H1 (cell line): ENCODE results near the gene FMNL2. TPM values are rescaled to one million over a fixed set of nuclear protein-coding genes. Genes with fewer than 3 reads are reported as not detected.

Experiments
- CTCF ChIA-PET: fragments of 300-600 bp; sonication (Branson Sonifier 250); formaldehyde crosslinking; loops from one replicate; lab custom pipeline; 2021; ENCODE audit not compliant: partially characterized antibody; lab: Charles Lee
- POLR2A ChIA-PET: fragments of 300-600 bp; sonication (Branson Sonifier 250); formaldehyde crosslinking; loops from one replicate; lab custom pipeline; 2021; ENCODE audit warnings: inconsistent platforms; ENCODE audit not compliant: partially characterized antibody; lab: Charles Lee
- DNase-seq, 2 experiments: peaks; one replicate each; pipeline versions ENCODE4 v3.0.0 to v3.0.0-alpha.2; 2010 to 2022; ENCODE audit warnings: low spot score in 2 of 2, low read depth in 1 of 2, mixed read lengths in 1 of 2
- FAIRE-seq: peaks from 2 replicates; lab custom pipeline; 2011; peaks lifted over from hg19 to GRCh38; lab: Jason Lieb, UNC
- H2AFZ ChIP-seq: 2 replicates; pipeline ENCODE4 v1.8.1; 2012; ENCODE audit warnings: low read length, inconsistent platforms
- H2AK5ac ChIP-seq: 2 replicates; pipeline ENCODE4 v1.6.1; 2013; ENCODE audit warnings: low read depth, low read length
- H2BK120ac ChIP-seq: replicated peaks from 2 replicates; pipeline ENCODE3; 2013; ENCODE audit warnings: low read depth, low read length, inconsistent platforms
- H2BK12ac ChIP-seq: 2 replicates; pipeline ENCODE4 v1.6.1; 2013; ENCODE audit warnings: low read depth, low read length
- H2BK15ac ChIP-seq: 2 replicates; pipeline ENCODE4 v1.6.1; 2013; ENCODE audit warnings: low read length
- H2BK20ac ChIP-seq: 2 replicates; pipeline ENCODE4 v1.6.1; 2013; ENCODE audit warnings: low read length
- H2BK5ac ChIP-seq: 2 replicates; pipeline ENCODE4 v1.6.1; 2013; ENCODE audit warnings: low read depth, low read length
- H3K14ac ChIP-seq: 2 replicates; pipeline ENCODE4 v1.6.1; 2013; ENCODE audit warnings: inconsistent platforms; ENCODE audit not compliant: insufficient read length
- H3K18ac ChIP-seq: 2 replicates; pipeline ENCODE4 v1.6.1; 2013; ENCODE audit warnings: low read length; ENCODE audit errors: extremely low read depth
- H3K23ac ChIP-seq: 2 replicates; pipeline ENCODE4 v1.6.1; 2013; ENCODE audit warnings: inconsistent platforms; ENCODE audit not compliant: insufficient read length
- H3K23me2 ChIP-seq: 2 replicates; pipeline ENCODE4 v1.6.1; 2013; ENCODE audit warnings: low read depth, low read length
- H3K27ac ChIP-seq: 2 replicates; pipeline ENCODE4 v1.6.1; 2011; ENCODE audit warnings: low read depth, low read length, inconsistent platforms
- H3K27me3 ChIP-seq, 4 experiments: replicated peaks in 1 of 4; 1 replicate in 1 of 4; 2 replicates in 3 of 4; pipeline versions ENCODE4 v1.6.1 to v1.8.1; 2011 to 2013; ENCODE audit warnings: low read length in 3 of 4, mild to moderate bottlenecking in 3 of 4, inconsistent platforms in 2 of 4, mixed read lengths in 2 of 4, moderate library complexity in 1 of 4; ENCODE audit not compliant: control insufficient read depth in 3 of 4, insufficient read depth in 3 of 4; ENCODE audit errors: extremely low read depth in 1 of 4
- H3K36me3 ChIP-seq, 4 experiments: 2 replicates each; pipeline versions ENCODE4 v1.6.1 to v1.8.1; 2011 to 2013; ENCODE audit warnings: mild to moderate bottlenecking in 4 of 4, low read length in 3 of 4, moderate library complexity in 2 of 4, control low read depth in 1 of 4, inconsistent platforms in 1 of 4; ENCODE audit not compliant: insufficient read depth in 4 of 4, control insufficient read depth in 2 of 4
- H3K4ac ChIP-seq: replicated peaks from 2 replicates; pipeline ENCODE3; 2013; ENCODE audit warnings: low read length, low read depth, mixed read lengths, inconsistent platforms; ENCODE audit not compliant: insufficient read length
- H3K4me1 ChIP-seq, 4 experiments: replicated peaks in 1 of 4; 1 replicate in 1 of 4; 2 replicates in 3 of 4; pipeline versions ENCODE4 v1.6.1 to v1.8.1; 2011 to 2013; ENCODE audit warnings: low read length in 3 of 4, inconsistent platforms in 2 of 4, mixed read lengths in 1 of 4; ENCODE audit not compliant: insufficient read depth in 4 of 4, control insufficient read depth in 3 of 4
- H3K4me2 ChIP-seq, 2 experiments: 2 replicates each; pipeline versions ENCODE4 v1.6.1 to v1.8.1; 2011 to 2013; ENCODE audit warnings: low read depth in 2 of 2, low read length in 2 of 2, control low read depth in 1 of 2, inconsistent platforms in 1 of 2, mild to moderate bottlenecking in 1 of 2; ENCODE audit not compliant: insufficient read depth in 1 of 2
- H3K4me3 ChIP-seq, 4 experiments: fragments of 200-600, 300-600 bp in 1 of 4; sonication (generic), shearing (Covaris generic), sonication (Bioruptor Twin) in 1 of 4; 2 replicates each; pipeline versions ENCODE4 v1.5.1 to v1.8.1; 2011 to 2016; ENCODE audit warnings: low read length in 4 of 4, low read depth in 3 of 4, control low read depth in 2 of 4, inconsistent platforms in 2 of 4, mild to moderate bottlenecking in 2 of 4, mixed read lengths in 1 of 4, moderate library complexity in 1 of 4; ENCODE audit not compliant: insufficient read depth in 2 of 4; ENCODE audit errors: extremely low read depth in 1 of 4
- H3K56ac ChIP-seq: replicated peaks from 2 replicates; pipeline ENCODE3; 2013; ENCODE audit warnings: low read depth, mild to moderate bottlenecking, mixed read lengths, low read length, inconsistent platforms; ENCODE audit not compliant: insufficient read length
- H3K79me1 ChIP-seq: 2 replicates; pipeline ENCODE4 v1.6.1; 2013; ENCODE audit warnings: low read depth, low read length, control low read depth
- H3K79me2 ChIP-seq, 2 experiments: 2 replicates each; pipeline versions ENCODE4 v1.6.1 to v1.8.1; 2012 to 2013; ENCODE audit warnings: low read length in 2 of 2, mild to moderate bottlenecking in 2 of 2, inconsistent platforms in 1 of 2; ENCODE audit not compliant: insufficient read depth in 2 of 2, control insufficient read depth in 1 of 2
- H3K9ac ChIP-seq, 4 experiments: replicated peaks in 1 of 4; 1 replicate in 1 of 4; 2 replicates in 3 of 4; pipeline versions ENCODE4 v1.6.1 to v1.8.1; 2011 to 2013; ENCODE audit warnings: low read depth in 3 of 4, low read length in 3 of 4, control low read depth in 2 of 4, mild to moderate bottlenecking in 2 of 4, moderate library complexity in 2 of 4, inconsistent platforms in 1 of 4; ENCODE audit errors: extremely low read depth in 1 of 4
- H3K9me3 ChIP-seq, 2 experiments: 2 replicates each; pipeline versions ENCODE4 v1.6.1 to v1.8.1; 2012 to 2013; ENCODE audit warnings: mild to moderate bottlenecking in 2 of 2, moderate library complexity in 2 of 2, control low read depth in 1 of 2, inconsistent platforms in 1 of 2, low read depth in 1 of 2, low read length in 1 of 2, mixed read lengths in 1 of 2; ENCODE audit not compliant: insufficient read depth in 2 of 2
- H4K20me1 ChIP-seq, 2 experiments: replicated peaks in 1 of 2; 2 replicates each; pipeline versions ENCODE3 to v1.8.1; 2011 to 2013; ENCODE audit warnings: inconsistent platforms in 2 of 2, low read length in 2 of 2, mild to moderate bottlenecking in 1 of 2; ENCODE audit not compliant: insufficient read depth in 2 of 2, control insufficient read depth in 1 of 2
- H4K5ac ChIP-seq: 2 replicates; pipeline ENCODE4 v1.6.1; 2013; ENCODE audit warnings: low read length, low read depth, mixed read lengths, inconsistent platforms; ENCODE audit not compliant: insufficient read length
- H4K8ac ChIP-seq: 2 replicates; pipeline ENCODE4 v1.8.0; 2013; ENCODE audit warnings: mild to moderate bottlenecking, moderate library complexity, low read length, inconsistent platforms; ENCODE audit not compliant: insufficient read depth; ENCODE audit errors: extremely low read depth
- H4K91ac ChIP-seq: replicated peaks from 2 replicates; pipeline ENCODE3; 2013; ENCODE audit warnings: low read length, mixed read lengths, inconsistent platforms; ENCODE audit not compliant: insufficient read length
- BCL11A ChIP-seq, 2 experiments: IDR thresholded peaks; one replicate each; pipeline ENCODE4 v1.6.1; 2011; ENCODE audit warnings: low read depth in 2 of 2, low read length in 2 of 2, mild to moderate bottlenecking in 2 of 2
- CBX8 ChIP-seq: fragments of 300-800, 300-1000 bp; sonication (generic); IDR thresholded peaks from 2 replicates; pipeline ENCODE4 v1.7.1; 2016; ENCODE audit warnings: low read depth, low read length, borderline replicate concordance
- FOSL1 ChIP-seq: IDR thresholded peaks from 2 replicates; pipeline ENCODE4 v1.6.1; 2011; ENCODE audit warnings: mild to moderate bottlenecking, low read depth, low read length, moderate library complexity; ENCODE audit not compliant: insufficient read depth
- POLR2AphosphoS5 ChIP-seq: IDR thresholded peaks from 2 replicates; pipeline ENCODE4 v1.6.1; 2011; ENCODE audit warnings: low read depth, low read length
- RBBP5 ChIP-seq: IDR thresholded peaks from 2 replicates; pipeline ENCODE4 v1.7.1; 2012; ENCODE audit warnings: low read depth, mild to moderate bottlenecking, inconsistent platforms, low read length, moderate library complexity, borderline replicate concordance
- RNF2 ChIP-seq: fragments of 200-900, 300-1000 bp; sonication (generic); IDR thresholded peaks from 2 replicates; pipeline ENCODE4 v1.7.1; 2016; ENCODE audit warnings: borderline replicate concordance, low read depth, mild to moderate bottlenecking, antibody characterized with exemption, low read length; ENCODE audit not compliant: poor library complexity, severe bottlenecking; ENCODE audit errors: missing control alignments
- SP2 ChIP-seq: IDR thresholded peaks from 2 replicates; pipeline ENCODE4 v1.6.1; 2012; ENCODE audit warnings: mild to moderate bottlenecking, low read length, inconsistent platforms
- SRF ChIP-seq: IDR thresholded peaks from 2 replicates; pipeline ENCODE4 v1.6.1; 2011; ENCODE audit warnings: mild to moderate bottlenecking, low read depth, low read length, moderate library complexity
- TAF7 ChIP-seq: optimal IDR thresholded peaks from 2 replicates; pipeline ENCODE3; 2011; ENCODE audit warnings: low read depth, mild to moderate bottlenecking, inconsistent platforms, low read length, moderate library complexity, borderline replicate concordance
- TBP ChIP-seq: IDR thresholded peaks from 2 replicates; pipeline ENCODE4 v1.6.1; 2011; ENCODE audit warnings: low read depth, low read length, improper control_type of control experiment
- WGBS, 2 experiments: shearing (Covaris generic) in 1 of 2; methylation state at CpG; one replicate each; pipeline versions ENCODE4 v1.1.6 to v1.1.7; 2013 to 2015; ENCODE audit warnings: low lambda C conversion rate in 2 of 2, mixed read lengths in 2 of 2, inconsistent platforms in 1 of 2, low coverage in 1 of 2, missing lambda C conversion rate in 1 of 2; ENCODE audit not compliant: insufficient replicate concordance in 2 of 2, insufficient coverage in 1 of 2, insufficient read length in 1 of 2; ENCODE audit errors: extremely low coverage in 1 of 2, missing lambda C conversion rate in 1 of 2; 5-methylcytosine and 5-hydroxymethylcytosine counted together
- polyA plus RNA-seq, 7 experiments: library from polyadenylated mRNA; depleted of rRNA in 3 of 7; stranded (reverse) in 5 of 7; unstranded in 2 of 7; fragments of >200 nt in 5 of 7; fragments of 200-250 nt in 2 of 7; gene quantifications; 1 replicate in 5 of 7; 2 replicates in 1 of 7; 4 replicates in 1 of 7; pipeline versions ENCODE4 v1.2.1 to v1.2.3, GENCODE V29; 2011 to 2013; ENCODE audit warnings: missing spikeins in 2 of 7, mixed read lengths in 2 of 7
- total RNA-seq: library from RNA; stranded (reverse); fragmentation: NEBNext Ultra II Directional; extraction: Animal tissue kit (Norgen Biotek cat#: 25700); gene quantifications from 2 replicates; pipeline ENCODE4 v1.2.1, GENCODE V29; 2021
- TF ChIP-seq, protein P1 (sequence below), 3 experiments: IDR thresholded peaks; 1 replicate in 2 of 3; 2 replicates in 1 of 3; pipeline versions ENCODE4 v1.5.1 to v1.6.1; 2011; ENCODE audit warnings: low read length in 3 of 3, mild to moderate bottlenecking in 3 of 3, inconsistent platforms in 2 of 3, low read depth in 1 of 3, moderate library complexity in 1 of 3; ENCODE audit not compliant: insufficient read depth in 1 of 3; ENCODE audit errors: control extremely low read depth in 1 of 3

The FMNL2 gene
- total and polyA plus RNA-seq, 2 of the 8 experiments (the other 6 are each of a cell fraction or from before 2014, with no cell fraction given), result 15.5 to 45.1 TPM

DNA sequence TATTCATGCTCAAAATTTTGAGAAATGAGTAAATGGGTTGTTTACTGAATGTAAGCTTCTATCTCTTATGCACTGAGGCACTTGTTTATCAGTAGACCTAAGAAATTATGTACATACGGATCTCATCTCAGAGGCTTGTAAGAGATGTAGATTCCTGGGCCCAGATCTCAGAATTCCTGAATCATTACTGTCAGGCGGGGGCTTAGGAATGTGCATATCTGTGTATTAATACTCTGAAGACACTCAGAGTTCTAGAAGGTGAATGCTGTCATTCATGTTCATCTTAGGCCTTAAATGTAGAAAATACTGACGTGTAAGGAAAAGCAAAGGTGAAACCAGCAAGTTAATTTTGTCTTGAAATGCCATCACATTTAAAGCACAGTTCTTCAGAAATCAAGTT lies 169.6 kb downstream of the FMNL2 start:
- Histone ChIP-seq H3K36me3 (no peaks in the 10 kb centered on the region), H4K8ac (no peak overlapping the region), H2AK5ac (no peak overlapping the region), H4K91ac (no peak overlapping the region), H2BK20ac (no peak overlapping the region), H4K20me1 (no peaks in the 10 kb centered on the region), H3K23me2 (no peaks in the 10 kb centered on the region; the same call in 1 of the 2 replicates), H4K5ac (no peak overlapping the region), H3K4ac (no peak overlapping the region), H2BK12ac (no peak overlapping the region), H3K79me2 (peaks cover 8 to 84% of the 10 kb centered on the region in 2 experiments), H3K14ac (no peak overlapping the region), H3K9me3 (no peaks in the 10 kb centered on the region), H2AFZ (no peak overlapping the region), H3K9ac (no peak overlapping the region), H2BK5ac (no peak overlapping the region), H2BK120ac (no peak overlapping the region), H2BK15ac (no peak overlapping the region), H3K27me3 (no peaks in the 10 kb centered on the region), H3K4me3 (no peak overlapping the region), H3K18ac (no peak overlapping the region), H3K4me1 (peaks cover 0 to 2% (median 1%) of the 10 kb centered on the region in 4 experiments; a peak in 3 of 7 replicates), H3K56ac (no peak overlapping the region), H3K23ac (no peak overlapping the region), H3K4me2 (no peak overlapping the region), H3K79me1 (peaks cover 4% of the 10 kb centered on the region), H3K27ac (no peak overlapping the region)
- DNase-seq (no peak), FAIRE-seq (no peak)
- POLR2A ChIA-PET, result no interaction called here
- CTCF ChIA-PET, result interaction anchor here (1.2 kb wide), 1 partner anchor 13 kb away, joined by 4 read pairs; no protein-coding TSS in a partner anchor
- WGBS, 2 experiments, result 83% methylated on average over 3 of the region's 3 CpGs; no CpG with 5 or more reads in 1 of the 2 experiments
- TF ChIP-seq TAF7 (no peak), POLR2AphosphoS5 (no peak), FOSL1 (no peak), SRF (no peak), SP2 (no peak), CBX8 (no peak), TBP (no peak), BCL11A (IDR thresholded peaks at IDR 0.05; ENCODE audit: low read depth in 2 of 2, low read length in 2 of 2) (no peak), RNF2 (no peak), RBBP5 (no peak)
- TF ChIP-seq, protein P1, sequence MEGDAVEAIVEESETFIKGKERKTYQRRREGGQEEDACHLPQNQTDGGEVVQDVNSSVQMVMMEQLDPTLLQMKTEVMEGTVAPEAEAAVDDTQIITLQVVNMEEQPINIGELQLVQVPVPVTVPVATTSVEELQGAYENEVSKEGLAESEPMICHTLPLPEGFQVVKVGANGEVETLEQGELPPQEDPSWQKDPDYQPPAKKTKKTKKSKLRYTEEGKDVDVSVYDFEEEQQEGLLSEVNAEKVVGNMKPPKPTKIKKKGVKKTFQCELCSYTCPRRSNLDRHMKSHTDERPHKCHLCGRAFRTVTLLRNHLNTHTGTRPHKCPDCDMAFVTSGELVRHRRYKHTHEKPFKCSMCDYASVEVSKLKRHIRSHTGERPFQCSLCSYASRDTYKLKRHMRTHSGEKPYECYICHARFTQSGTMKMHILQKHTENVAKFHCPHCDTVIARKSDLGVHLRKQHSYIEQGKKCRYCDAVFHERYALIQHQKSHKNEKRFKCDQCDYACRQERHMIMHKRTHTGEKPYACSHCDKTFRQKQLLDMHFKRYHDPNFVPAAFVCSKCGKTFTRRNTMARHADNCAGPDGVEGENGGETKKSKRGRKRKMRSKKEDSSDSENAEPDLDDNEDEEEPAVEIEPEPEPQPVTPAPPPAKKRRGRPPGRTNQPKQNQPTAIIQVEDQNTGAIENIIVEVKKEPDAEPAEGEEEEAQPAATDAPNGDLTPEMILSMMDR (IDR thresholded peaks at IDR 0.05; ENCODE audit: control extremely low read depth in 1 of 3, insufficient read depth in 1 of 3, low read depth in 1 of 3, low read length in 3 of 3), result no peak
